GM06990 (cell line): ENCODE measurements around the gene VSIG4.

ENCODE experiments used
- DNase-seq: peaks from one replicate; pipeline ENCODE4 v3.0.0-alpha.2; 2011; ENCODE audit not compliant: insufficient read length; ENCODE audit errors: extremely low read depth
- H3K27me3 ChIP-seq: replicated peaks from 2 replicates; pipeline ENCODE4 v1.6.0; 2011; ENCODE audit warnings: low read length; ENCODE audit not compliant: control insufficient read depth, insufficient read depth
- H3K36me3 ChIP-seq: 2 replicates; pipeline ENCODE4 v1.5.1; 2011; ENCODE audit warnings: low read length; ENCODE audit not compliant: control insufficient read depth, insufficient read depth
- H3K4me3 ChIP-seq: replicated peaks from 2 replicates; pipeline ENCODE4 v1.5.1; 2011; ENCODE audit warnings: low read depth, mild to moderate bottlenecking, control low read depth, low read length
- CTCF ChIP-seq: IDR thresholded peaks from 2 replicates; pipeline ENCODE4 v1.5.1; 2011; ENCODE audit warnings: low read length, control low read depth, mild to moderate bottlenecking, inconsistent platforms; ENCODE audit not compliant: insufficient read depth, poor library complexity, severe bottlenecking

The VSIG4 gene

GRCh38 chrX:66054978-66055377 lies 15.1 kb upstream of the VSIG4 start:
- no peaks in the 10 kb centered on the region for H3K36me3 ChIP-seq
- TF ChIP-seq CTCF, result no peak
- DNase-seq, result no peak
- no peak overlapping the region for H3K4me3 ChIP-seq
- no peaks in the 10 kb centered on the region for H3K27me3 ChIP-seq

GRCh38 chrX:66053414-66053813 lies 13.5 kb upstream of the VSIG4 start:
- H3K36me3 ChIP-seq, result no peaks in the 10 kb centered on the region
- H3K27me3 ChIP-seq, result no peaks in the 10 kb centered on the region
- no peak for TF ChIP-seq CTCF
- no peak for DNase-seq
- H3K4me3 ChIP-seq, result no peak overlapping the region

GRCh38 chrX:66051980-66052379 lies 12.1 kb upstream of the VSIG4 start:
- Histone ChIP-seq H3K4me3 (no peak overlapping the region), H3K36me3 (no peaks in the 10 kb centered on the region), H3K27me3 (no peaks in the 10 kb centered on the region)
- DNase-seq, result no peak
- TF ChIP-seq CTCF, result no peak

GRCh38 chrX:66050140-66050569 lies 10.3 kb upstream of the VSIG4 start:
- no peaks in the 10 kb centered on the region for H3K27me3 ChIP-seq
- no peaks in the 10 kb centered on the region for H3K36me3 ChIP-seq
- DNase-seq, result no peak
- no peak overlapping the region for H3K4me3 ChIP-seq
- no peak for TF ChIP-seq CTCF

- H3K4me3 ChIP-seq, result no peak overlapping the region
- DNase-seq, result no peak
- H3K36me3 ChIP-seq, result no peaks in the 10 kb centered on the region
- no peak for TF ChIP-seq CTCF
- H3K27me3 ChIP-seq, result no peaks in the 10 kb centered on the region
Measured at GRCh38 chrX:66049056-66049455, 9.2 kb upstream of the VSIG4 start.

GRCh38 chrX:66046612-66047235 lies 6.8 kb upstream of the VSIG4 start:
- H3K27me3 ChIP-seq, result no peaks in the 10 kb centered on the region
- no peaks in the 10 kb centered on the region for H3K36me3 ChIP-seq
- no peak overlapping the region for H3K4me3 ChIP-seq
- DNase-seq, result peak; percentile 57
- no peak for TF ChIP-seq CTCF
